Left lung (tissue), 10 donors: ENCODE results near the gene RASSF6. TPM values are rescaled to one million over a fixed set of nuclear protein-coding genes. Genes with fewer than 3 reads are reported as not detected.

Experiments
- ATAC-seq: fragments of 200-7000 bp; cut with Tn5 transposase; one replicate; pipeline ENCODE4 v1.9.1; 2020; ENCODE audit warnings: moderate library complexity
- DNase-seq, 4 donors: peaks; one replicate each; pipeline ENCODE4 v3.0.0-alpha.2; 2013 to 2020
- H3K27ac ChIP-seq, 2 donors: fragments of 200-600 bp; sonication (generic) in 1 of 2; one replicate each; pipeline versions ENCODE4 v1.5.0 to v1.8.0; 2020 to 2021
- H3K27me3 ChIP-seq, 2 donors: fragments of 200-600 bp; sonication (generic) in 1 of 2; one replicate each; pipeline versions ENCODE4 v1.5.0 to v1.8.0; 2020 to 2021
- H3K36me3 ChIP-seq, 2 donors: fragments of 200-600 bp; sonication (generic) in 1 of 2; one replicate each; pipeline versions ENCODE4 v1.5.0 to v1.8.0; 2020 to 2021
- H3K4me1 ChIP-seq, 2 donors: fragments of 200-600 bp; one replicate each; pipeline ENCODE4 v1.8.0; 2021
- H3K4me3 ChIP-seq, 2 donors: fragments of 200-600 bp; sonication (generic) in 1 of 2; one replicate each; pipeline versions ENCODE4 v1.5.0 to v1.8.0; 2020 to 2021; ENCODE audit warnings: mild to moderate bottlenecking in 1 of 2
- H3K9me3 ChIP-seq, 2 donors: fragments of 200-600 bp; sonication (generic) in 1 of 2; one replicate each; pipeline versions ENCODE4 v1.5.0 to v1.8.0; 2020 to 2021
- intact Hi-C, 2 donors: fragments of 100-400 bp; cut with DNase I; formaldehyde crosslinking; loops; one replicate each; pipeline versions ENCODE4 v1.11.2 to v1.14.2; 2022
- polyA plus RNA-seq, 6 donors: library from polyadenylated mRNA; unstranded; fragments of 120-200 nt; gene quantifications; one replicate each; pipeline ENCODE4 v1.2.1, GENCODE V29; 2013; ENCODE audit not compliant: insufficient read length in 6 of 6
- total RNA-seq, 2 donors: library from RNA; stranded (reverse); fragmentation: NEBNext Ultra II Directional; extraction: Animal tissue kit (Norgen Biotek cat#: 25700); gene quantifications; one replicate each; pipeline ENCODE4 v1.2.1, GENCODE V29; 2021
- TF ChIP-seq, protein P1 (sequence below), 2 donors: fragments of 200-600 bp; sonication (generic) in 1 of 2; IDR thresholded peaks; one replicate each; pipeline versions ENCODE4 v1.5.0 to v1.8.0; 2021; ENCODE audit warnings: antibody characterized with exemption in 2 of 2
- donor health status: DM: no; HTN: yes; CAD: no.
- donor health status: DM: no; HTN: no; CAD: no.

RASSF6 gene
- total and polyA plus RNA-seq, 8 donors, result 1.3 to 3.3 (median 2.2) TPM

- peaks cover 0 to 4% of the 10 kb centered on the region in 2 donors for H3K4me1 ChIP-seq
Measured at GRCh38 chr4:73589261-73589847, 30.9 kb downstream of the RASSF6 start.

GRCh38 chr4:73588613-73589012, 31.6 kb downstream of the RASSF6 start:
- no peak for ATAC-seq
- intact Hi-C loops, result no loop called here
- TF ChIP-seq, protein P1, sequence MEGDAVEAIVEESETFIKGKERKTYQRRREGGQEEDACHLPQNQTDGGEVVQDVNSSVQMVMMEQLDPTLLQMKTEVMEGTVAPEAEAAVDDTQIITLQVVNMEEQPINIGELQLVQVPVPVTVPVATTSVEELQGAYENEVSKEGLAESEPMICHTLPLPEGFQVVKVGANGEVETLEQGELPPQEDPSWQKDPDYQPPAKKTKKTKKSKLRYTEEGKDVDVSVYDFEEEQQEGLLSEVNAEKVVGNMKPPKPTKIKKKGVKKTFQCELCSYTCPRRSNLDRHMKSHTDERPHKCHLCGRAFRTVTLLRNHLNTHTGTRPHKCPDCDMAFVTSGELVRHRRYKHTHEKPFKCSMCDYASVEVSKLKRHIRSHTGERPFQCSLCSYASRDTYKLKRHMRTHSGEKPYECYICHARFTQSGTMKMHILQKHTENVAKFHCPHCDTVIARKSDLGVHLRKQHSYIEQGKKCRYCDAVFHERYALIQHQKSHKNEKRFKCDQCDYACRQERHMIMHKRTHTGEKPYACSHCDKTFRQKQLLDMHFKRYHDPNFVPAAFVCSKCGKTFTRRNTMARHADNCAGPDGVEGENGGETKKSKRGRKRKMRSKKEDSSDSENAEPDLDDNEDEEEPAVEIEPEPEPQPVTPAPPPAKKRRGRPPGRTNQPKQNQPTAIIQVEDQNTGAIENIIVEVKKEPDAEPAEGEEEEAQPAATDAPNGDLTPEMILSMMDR (IDR thresholded peaks at IDR 0.05), result no peak
- no peaks in the 10 kb centered on the region for H3K36me3 ChIP-seq
- H3K27ac ChIP-seq, result no peak overlapping the region
- peaks cover 0 to 4% of the 10 kb centered on the region in 2 donors for H3K4me1 ChIP-seq
- no peak overlapping the region for H3K4me3 ChIP-seq
- H3K27me3 ChIP-seq, result no peaks in the 10 kb centered on the region
- no peak for DNase-seq
- H3K9me3 ChIP-seq, result no peaks in the 10 kb centered on the region

More at GRCh38 chr4:73589261-73589847, 30.9 kb downstream of the RASSF6 start:
- no peaks in the 10 kb centered on the region for H3K27me3 ChIP-seq
- ATAC-seq (peak; percentile 69), DNase-seq (no peak)
- no peak overlapping the region for H3K27ac ChIP-seq
- no peaks in the 10 kb centered on the region for H3K36me3 ChIP-seq
- no peak overlapping the region for H3K4me3 ChIP-seq
- H3K9me3 ChIP-seq, result no peaks in the 10 kb centered on the region
- TF ChIP-seq, protein P1 (IDR thresholded peaks at IDR 0.05), result no peak
- intact Hi-C loops, result no loop called here

DNA sequence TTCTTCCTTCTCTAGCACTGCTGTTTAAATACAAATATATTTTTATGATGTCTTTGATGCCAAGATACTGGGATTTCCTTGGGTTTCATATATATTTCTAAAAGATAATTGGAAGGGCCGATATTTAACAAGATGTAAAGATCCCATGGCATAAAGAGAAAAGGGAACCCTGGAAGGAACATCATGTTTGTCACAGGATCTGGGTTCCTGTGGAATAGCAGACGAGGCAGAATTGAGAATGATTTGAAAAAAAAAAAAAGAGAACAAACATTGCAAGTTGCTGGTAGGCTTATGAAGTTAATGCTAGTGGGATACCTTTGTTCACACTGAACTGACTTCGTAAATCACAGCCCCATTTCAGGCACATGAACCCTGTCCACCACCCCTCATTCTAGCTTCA, 33.6 kb downstream of the RASSF6 start:
- DNase-seq (no peak), ATAC-seq (no peak)
- Histone ChIP-seq H3K36me3 (no peaks in the 10 kb centered on the region), H3K9me3 (no peaks in the 10 kb centered on the region), H3K4me1 (peaks cover 0 to 4% of the 10 kb centered on the region in 2 donors), H3K4me3 (no peak overlapping the region), H3K27me3 (no peaks in the 10 kb centered on the region), H3K27ac (no peak overlapping the region)
- intact Hi-C loops, result no loop called here
- TF ChIP-seq, protein P1 (IDR thresholded peaks at IDR 0.05), result no peak

GRCh38 chr4:73586040-73586439, 34.2 kb downstream of the RASSF6 start:
- peaks cover 0 to 4% of the 10 kb centered on the region in 2 donors for H3K4me1 ChIP-seq
- intact Hi-C loops, result no loop called here
- ATAC-seq (no peak), DNase-seq (no peak)
- H3K36me3 ChIP-seq, result no peaks in the 10 kb centered on the region
- H3K9me3 ChIP-seq, result no peaks in the 10 kb centered on the region
- no peak overlapping the region for H3K27ac ChIP-seq
- TF ChIP-seq, protein P1 (IDR thresholded peaks at IDR 0.05), result no peak
- H3K27me3 ChIP-seq, result no peaks in the 10 kb centered on the region
- no peak overlapping the region for H3K4me3 ChIP-seq

DNA sequence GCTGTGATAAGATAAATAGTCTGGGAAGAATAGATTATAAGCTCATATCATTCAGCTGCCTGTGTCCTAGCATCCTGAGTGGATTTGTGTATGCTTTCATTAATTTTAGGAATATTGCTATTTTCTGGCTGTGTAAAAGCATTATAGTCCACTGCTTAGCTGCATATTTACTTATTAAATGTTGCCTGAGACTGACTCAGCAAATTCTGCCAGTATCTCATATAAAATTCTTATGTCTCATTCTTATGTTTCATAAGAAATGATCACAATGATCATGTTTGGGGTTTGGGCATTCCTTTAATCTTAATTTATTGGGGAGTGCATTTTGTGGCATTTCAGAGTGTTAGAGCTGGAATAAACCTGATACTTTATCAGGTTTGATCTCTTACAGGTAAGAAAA, 34.9 kb downstream of the RASSF6 start:
- H3K9me3 ChIP-seq, result no peaks in the 10 kb centered on the region

More for the DNA sequence above, 34.9 kb downstream of the RASSF6 start:
- TF ChIP-seq, protein P1 (IDR thresholded peaks at IDR 0.05), result no peak
- intact Hi-C loops, result no loop called here
- peaks cover 0 to 4% of the 10 kb centered on the region in 2 donors for H3K4me1 ChIP-seq
- ATAC-seq, result no peak
- no peak overlapping the region for H3K27ac ChIP-seq
- no peak overlapping the region for H3K4me3 ChIP-seq
- DNase-seq, result no peak
- no peaks in the 10 kb centered on the region for H3K36me3 ChIP-seq
- no peaks in the 10 kb centered on the region for H3K27me3 ChIP-seq
